AG09309 (cell line): ENCODE results near the gene ESR2.

Experiments used
- DNase-seq: peaks from one replicate; pipeline ENCODE4 v3.0.0-alpha.2; 2010; ENCODE audit warnings: low read depth
- H3K4me3 ChIP-seq: 2 replicates; pipeline ENCODE4 v1.5.1; 2011; ENCODE audit warnings: mild to moderate bottlenecking, low read depth, low read length, moderate library complexity; ENCODE audit not compliant: control insufficient read depth
- TF ChIP-seq, protein P1 (sequence below): IDR thresholded peaks from 2 replicates; pipeline ENCODE4 v1.5.1; 2011; ENCODE audit warnings: mild to moderate bottlenecking, low read depth, low read length, inconsistent platforms; ENCODE audit not compliant: insufficient read depth, control insufficient read depth; ENCODE audit errors: missing control alignments

ESR2 gene

DNA sequence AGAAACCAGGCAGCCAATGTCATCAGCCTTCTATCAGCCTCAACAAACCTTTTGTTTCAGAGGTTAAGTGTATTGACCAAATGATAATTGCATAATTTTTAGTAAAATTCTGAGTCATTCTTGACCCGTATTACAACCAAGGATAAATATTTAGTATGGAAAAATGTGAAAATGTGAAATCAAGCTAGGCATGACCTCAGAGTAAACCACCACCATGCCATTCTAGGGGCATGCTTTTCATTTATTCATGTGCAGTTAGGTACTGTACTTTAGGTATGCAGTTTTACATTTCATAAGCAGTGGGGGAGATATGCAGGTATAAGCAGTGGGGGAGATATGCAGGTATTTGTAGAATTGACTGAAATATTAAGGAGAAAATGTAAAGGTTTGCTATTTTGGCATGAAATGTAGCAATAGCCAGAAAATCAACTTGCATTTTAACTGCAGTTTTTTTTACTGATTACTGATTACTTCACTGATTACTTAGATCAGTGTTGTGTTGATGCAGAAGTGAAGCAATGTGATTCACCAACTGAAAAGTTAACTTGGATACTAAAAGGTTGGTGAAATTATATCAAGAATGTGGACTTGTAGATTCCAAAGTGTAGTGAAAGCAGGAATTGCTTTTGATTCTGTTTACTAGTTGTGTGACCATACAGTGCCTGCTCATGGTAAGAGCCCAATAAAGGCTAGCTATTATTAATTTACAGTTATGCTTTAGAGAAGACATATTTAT lies 184.2 kb downstream of the ESR2 start:
- no peak for DNase-seq
- TF ChIP-seq, protein P1, sequence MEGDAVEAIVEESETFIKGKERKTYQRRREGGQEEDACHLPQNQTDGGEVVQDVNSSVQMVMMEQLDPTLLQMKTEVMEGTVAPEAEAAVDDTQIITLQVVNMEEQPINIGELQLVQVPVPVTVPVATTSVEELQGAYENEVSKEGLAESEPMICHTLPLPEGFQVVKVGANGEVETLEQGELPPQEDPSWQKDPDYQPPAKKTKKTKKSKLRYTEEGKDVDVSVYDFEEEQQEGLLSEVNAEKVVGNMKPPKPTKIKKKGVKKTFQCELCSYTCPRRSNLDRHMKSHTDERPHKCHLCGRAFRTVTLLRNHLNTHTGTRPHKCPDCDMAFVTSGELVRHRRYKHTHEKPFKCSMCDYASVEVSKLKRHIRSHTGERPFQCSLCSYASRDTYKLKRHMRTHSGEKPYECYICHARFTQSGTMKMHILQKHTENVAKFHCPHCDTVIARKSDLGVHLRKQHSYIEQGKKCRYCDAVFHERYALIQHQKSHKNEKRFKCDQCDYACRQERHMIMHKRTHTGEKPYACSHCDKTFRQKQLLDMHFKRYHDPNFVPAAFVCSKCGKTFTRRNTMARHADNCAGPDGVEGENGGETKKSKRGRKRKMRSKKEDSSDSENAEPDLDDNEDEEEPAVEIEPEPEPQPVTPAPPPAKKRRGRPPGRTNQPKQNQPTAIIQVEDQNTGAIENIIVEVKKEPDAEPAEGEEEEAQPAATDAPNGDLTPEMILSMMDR: no peak
- no peak overlapping the region for H3K4me3 ChIP-seq

DNA sequence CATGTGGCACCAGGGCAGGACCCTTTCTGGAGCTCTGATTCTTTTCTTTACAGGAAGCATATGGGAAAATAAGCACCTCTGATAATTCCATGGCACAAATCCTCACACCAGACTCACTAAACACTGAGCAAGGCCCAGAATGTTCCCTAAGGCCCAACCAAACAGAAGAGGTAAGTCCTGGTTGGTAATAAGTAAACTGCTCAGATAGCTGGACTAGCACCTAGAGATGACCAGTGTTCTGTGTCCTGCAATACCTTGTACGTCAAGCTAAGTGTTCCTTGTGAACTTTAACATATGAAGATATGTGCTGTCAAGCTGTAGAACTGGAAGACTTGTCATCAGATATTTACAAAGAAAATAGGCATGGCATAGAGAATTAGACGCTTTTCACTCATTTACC lies 186.7 kb downstream of the ESR2 start:
- TF ChIP-seq, protein P1: no peak
- DNase-seq: no peak
- H3K4me3 ChIP-seq: no peak overlapping the region

DNA sequence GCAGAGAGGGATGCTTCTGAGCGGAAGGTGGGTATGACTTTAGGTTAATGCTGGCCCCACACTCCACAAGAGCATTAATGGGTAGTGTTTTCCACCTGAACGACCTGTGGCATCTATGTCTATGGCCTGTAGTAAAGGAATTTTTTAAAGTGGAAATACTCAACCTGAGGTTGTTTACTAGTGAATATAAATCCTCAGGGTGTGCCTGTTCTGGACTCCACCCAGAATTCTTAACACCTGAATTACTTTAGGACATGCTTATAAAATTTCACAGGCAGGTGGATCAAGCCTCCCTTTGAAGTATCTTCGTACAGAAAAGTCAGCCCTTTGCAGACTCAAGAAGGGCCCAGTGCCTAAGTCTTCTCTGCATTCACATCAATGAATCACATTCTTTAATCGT lies 196.1 kb downstream of the ESR2 start:
- no peak overlapping the region for H3K4me3 ChIP-seq
- DNase-seq: no peak
- TF ChIP-seq, protein P1: no peak

DNA sequence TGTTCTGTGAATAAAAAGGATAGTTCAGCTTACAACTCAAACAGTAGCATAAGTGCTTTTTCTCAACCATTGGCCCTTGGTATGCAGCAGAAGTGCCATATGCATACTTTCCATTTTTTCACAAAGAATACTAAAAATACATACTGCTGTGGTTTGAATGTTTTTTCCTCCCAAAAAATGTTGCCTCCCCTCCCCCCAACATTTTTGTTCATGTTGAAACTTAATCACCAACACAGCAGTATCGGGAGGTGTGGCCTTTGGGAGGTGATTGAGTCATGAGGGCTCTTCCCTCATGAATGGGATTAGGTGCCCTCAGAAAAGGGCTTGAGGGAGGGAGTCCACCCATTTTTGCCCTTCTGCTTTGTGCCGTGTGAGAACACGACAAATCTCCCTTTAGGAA lies 198.6 kb downstream of the ESR2 start:
- DNase-seq: no peak
- TF ChIP-seq, protein P1: no peak
- no peak overlapping the region for H3K4me3 ChIP-seq

DNA sequence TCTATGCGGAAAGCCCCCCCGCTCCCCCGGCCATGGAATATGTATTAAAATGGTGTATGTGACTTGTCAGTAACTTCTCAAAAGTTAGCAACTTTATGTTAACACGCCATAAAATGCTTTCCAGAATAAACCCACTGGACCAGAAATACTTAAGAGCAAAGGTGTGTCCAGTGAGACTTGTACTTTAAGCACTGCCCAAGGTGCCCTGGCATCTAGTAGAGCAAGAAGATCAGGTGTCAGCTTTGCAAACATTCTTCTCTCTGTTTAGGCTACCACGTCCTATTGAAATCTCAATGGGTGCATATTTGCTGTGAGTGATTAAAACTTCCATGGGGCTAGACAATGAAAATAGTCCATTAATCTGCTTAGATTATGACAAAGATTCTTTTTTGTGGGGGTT lies 201.2 kb downstream of the ESR2 start:
- no peak overlapping the region for H3K4me3 ChIP-seq
- DNase-seq: no peak
- TF ChIP-seq, protein P1: no peak

DNA sequence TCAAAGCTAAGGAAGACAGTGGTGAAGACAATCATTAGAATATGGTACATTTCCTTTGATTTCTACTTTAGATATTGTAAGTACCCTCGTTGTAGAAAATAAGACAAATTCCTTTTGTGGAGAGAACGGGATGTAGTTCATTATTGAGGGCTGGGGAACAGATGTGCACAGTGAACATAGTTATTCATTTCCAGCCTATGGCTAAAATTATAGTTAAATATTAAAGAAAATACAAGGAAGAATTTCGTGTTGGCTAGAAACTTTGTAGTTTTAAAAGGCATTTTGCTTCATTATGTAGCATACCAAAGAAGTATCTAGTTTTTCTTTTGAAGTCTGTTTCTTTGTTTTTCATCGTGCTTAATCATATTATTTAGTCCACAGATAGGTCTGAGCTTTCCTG lies 201.8 kb downstream of the ESR2 start:
- no peak for DNase-seq
- H3K4me3 ChIP-seq: no peak overlapping the region
- TF ChIP-seq, protein P1: no peak

DNA sequence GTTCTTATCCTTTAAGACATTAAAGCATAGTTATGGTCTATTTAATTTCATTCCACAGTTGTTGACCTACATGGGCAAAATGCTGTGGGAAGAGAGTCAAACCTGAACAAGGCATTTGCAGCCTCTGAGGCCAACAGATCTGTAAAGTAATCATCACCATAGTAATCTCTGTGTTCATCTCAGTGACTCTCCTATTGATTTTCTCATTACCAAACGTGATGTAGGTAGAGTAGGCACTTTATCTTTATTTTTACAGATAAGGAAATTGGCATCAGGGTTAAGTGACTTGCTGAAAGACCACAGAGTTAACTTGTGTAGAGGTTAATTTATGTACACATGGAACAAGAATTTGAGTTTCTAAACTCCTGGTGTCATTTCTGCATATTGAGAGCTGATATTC lies 203.0 kb downstream of the ESR2 start:
- TF ChIP-seq, protein P1: no peak
- DNase-seq: no peak
- no peak overlapping the region for H3K4me3 ChIP-seq
